HG03095 (cell line): ENCODE measurements around the gene MSI1.

Experiments used
- ATAC-seq: cut with Tn5 transposase; IDR thresholded peaks from one replicate; pipeline ENCODE4 v1.9.1; 2021; ENCODE audit warnings: moderate library complexity; ENCODE audit not compliant: unreplicated experiment

Gene MSI1

DNA sequence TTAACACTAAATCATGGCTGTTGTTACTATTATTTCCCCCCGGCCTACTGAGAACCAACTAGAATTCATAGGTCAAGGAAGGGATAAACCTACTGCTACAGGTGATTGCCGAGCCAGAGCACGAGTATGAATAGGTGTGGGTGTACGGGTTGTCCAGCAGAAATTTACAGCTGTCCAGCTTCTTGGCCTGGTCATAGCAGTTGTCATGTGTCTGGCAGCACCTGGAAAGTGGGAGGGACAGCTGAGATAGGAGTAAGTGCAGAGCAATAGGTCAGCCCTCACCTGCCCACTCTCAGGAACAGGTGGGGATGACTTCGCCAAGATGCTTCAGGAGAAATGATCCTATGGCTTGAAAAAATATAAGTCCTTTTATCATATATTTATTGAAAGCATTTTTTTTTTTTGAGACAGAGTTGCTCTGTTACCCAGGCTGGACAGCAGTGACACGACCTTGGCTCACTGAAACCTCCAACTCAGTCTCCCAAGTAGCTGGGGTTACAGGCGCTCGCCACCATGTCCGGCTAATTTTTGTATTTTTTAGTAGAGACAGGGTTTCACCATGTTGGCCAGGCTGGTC is 44.0 kb downstream of the MSI1 start:
- ATAC-seq, result no peak

GRCh38 chr12:120323772-120324171 is 45.2 kb downstream of the MSI1 start:
- ATAC-seq, result no peak

DNA sequence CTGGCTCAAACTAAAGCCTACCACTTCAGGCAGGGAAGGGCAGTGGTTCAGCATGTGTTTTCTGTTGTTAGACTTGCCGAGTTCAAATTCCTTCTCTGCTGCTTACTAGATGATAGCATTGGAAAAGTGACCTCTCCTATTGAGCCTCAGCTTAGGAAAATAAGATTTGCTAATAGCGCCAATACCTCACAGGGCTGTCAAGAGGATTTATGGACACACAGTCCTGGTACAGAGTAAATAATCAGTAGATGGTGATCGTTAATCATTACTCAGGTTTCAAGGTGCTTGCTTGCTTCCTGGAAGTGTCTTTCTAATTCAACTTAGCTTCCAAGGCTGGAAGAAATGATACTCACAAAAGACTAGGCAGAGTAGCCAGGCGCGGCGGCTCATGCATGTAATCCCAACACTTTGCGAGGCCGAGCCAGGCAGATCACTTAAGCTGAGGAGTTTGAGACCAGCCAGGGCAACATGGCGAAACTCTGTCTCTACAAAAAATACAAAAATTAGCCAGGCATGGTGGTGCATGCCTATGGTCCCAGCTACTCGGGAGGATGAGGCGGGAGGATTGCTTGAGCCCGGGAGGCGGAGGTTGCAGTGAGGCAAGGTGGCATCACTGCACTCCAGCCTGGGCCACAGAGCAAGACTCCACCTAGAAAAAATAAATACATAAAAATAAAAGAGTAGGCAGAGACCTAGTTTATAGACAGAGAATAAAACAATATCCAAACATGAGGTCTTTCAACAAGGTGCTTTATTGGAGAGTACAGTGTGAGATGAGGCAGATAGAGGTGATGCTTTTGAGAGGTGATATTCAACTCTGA is 47.4 kb downstream of the MSI1 start:
- ATAC-seq, result no peak

DNA sequence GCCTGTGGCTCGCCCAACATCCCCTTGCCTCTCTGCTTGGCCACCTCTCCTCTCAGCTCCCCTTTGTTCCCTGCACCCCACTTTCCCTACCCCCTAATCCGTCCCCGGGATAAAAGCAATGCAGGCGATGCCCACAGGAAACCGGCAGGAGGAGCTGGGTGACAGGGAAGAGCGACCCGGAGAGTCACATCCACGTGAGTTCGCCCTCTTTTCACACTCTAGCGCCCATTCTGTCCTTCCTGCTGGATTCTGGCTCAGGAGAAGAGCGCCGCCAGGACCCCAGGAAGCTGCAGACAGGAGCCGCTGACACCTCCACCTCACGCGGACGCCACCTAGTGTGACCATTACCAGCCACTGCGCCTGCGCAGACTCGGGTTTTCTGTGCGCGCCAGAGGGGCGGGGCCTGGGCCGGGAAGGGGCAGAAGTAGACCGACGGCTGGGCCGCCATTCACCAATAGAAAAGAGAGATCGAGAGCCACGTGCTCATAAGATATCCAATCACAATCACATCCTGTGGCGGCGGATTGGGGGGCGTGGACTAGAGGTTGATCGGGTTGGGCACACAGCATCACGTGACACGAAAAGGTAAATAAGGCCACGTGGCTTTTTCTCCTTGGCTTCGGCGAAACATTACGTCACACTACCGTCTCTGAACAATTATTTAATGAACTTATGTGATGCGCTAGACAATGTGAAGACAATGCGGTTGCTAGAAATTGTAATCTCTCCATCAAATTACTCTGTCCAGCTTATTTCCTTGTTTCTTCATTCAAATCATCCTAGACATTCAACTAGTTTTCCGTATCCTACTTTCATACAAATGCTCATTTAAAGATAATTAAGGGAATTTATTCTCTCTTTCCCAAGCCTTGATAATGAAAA is 51.5 kb downstream of the MSI1 start:
- ATAC-seq, result peak; percentile 96

DNA sequence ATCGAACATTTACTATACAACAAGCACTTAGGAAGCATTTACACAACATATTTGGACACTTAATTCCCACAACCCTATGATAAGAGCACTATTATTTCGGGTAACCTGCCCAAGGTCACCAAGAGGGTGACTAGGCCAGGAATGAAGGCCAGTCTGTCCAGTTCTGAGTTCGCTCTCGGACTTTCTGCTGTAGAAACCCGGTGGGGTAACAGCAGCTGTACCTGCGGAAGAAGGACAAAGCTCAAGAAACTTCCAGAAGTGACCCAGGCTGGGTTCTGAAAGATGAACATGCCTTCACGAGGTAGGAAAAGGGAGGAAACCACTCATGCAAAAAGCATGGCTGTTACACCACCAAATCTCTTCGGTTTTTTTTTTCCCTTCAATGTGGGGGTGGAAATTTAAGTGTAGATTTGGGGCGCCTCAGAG is 52.2 kb downstream of the MSI1 start:
- ATAC-seq, result no peak

GRCh38 chr12:120314220-120314619 is 54.7 kb downstream of the MSI1 start:
- no peak for ATAC-seq

GRCh38 chr12:120301962-120302815 is 66.8 kb downstream of the MSI1 start, which contains the start of gene SIRT4:
Gene SIRT4 (plus strand): TSS chr12:120302321. CDS start chr12:120303562, 1,241 bp downstream.
- peak; percentile 96 for ATAC-seq

DNA sequence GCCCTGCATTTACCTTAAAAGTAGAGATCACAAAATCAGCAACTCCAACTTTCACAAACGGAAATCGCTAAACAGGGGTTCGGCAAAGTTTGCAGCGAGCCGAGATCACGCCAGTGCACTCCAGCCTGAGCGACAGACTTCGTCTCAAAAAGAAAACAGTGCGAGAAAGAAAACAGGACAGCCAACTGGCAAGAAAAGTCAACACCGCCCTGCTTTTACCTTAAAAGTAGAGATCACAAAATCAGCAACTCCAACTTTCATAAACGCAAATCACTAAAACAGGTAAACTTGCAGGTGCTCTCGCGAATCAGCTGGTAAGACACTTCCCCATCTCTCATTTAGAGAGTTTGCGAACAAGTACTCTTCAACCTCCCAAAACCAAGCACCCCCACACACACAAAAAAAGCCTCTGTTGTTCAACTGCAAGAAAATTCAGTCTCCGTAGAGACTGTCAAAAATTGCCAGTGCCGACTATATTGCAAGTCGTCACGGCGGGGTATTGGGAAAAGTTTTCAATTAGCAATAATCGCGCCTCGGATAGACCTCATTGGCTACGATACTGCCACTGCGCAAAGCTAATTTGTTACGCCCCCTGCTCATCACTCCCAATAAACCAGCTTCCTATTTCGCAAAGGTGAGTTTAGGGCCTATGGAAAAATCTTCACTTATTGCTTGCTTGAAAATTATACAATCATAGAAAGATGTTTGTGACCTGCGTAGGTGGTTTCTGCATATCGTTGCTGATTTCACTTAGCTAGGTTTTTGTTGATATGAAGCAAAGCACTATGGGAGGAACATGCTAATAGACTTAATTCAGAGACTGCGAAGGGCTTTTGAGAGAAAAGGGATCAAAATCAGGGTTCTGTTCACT is 76.1 kb downstream of the MSI1 start, which contains the start of gene RNU4-1:
Gene RNU4-1 (minus strand): TSS at position 577 of the 871 bp plus-strand sequence.
- ATAC-seq, result peak; percentile 34

- ATAC-seq, result no peak
Measured at GRCh38 chr12:120292411-120292660, 76.6 kb downstream of the MSI1 start.
